Measurements from ENCODE around the gene HNRNPLL.
A peak's percentile ranks its signal among the peaks of the same experiment; 100 is the strongest.

- TF ChIP-seq CTCF (IDR thresholded peaks at IDR 0.05), result peak; percentile 81 to 98 (median 86)
- no peak for TF ChIP-seq POLR2A (IDR thresholded peaks at IDR 0.05)
Observed at GRCh38 chr2:38603402-38604290, 918 bp upstream of the HNRNPLL start.

All from esophagus squamous epithelium (tissue), 4 donors.